HCT116 (cell line): ENCODE data around the gene CELA3A. TPM values are rescaled to one million over a fixed set of nuclear protein-coding genes. Genes with fewer than 3 reads are reported as not detected.

Experiments used
- ATAC-seq: fragments of 200-7000 bp; cut with Tn5 transposase; 2 replicates; pipeline ENCODE4 v1.9.1; 2020; ENCODE audit warnings: mild to moderate bottlenecking, moderate library complexity
- BruUV-seq: library from RNA; stranded (reverse); fragments of 400-500 nt; replicated peaks from 2 replicates; lab custom pipeline; 2021; lab: Mats Ljungman, UMichigan
- CTCF ChIA-PET: fragments of 300-600 bp; sonication (Branson Sonifier 250); formaldehyde crosslinking; loops from one replicate; lab custom pipeline; 2021; ENCODE audit warnings: antibody characterized with exemption; lab: Charles Lee
- POLR2A ChIA-PET: fragments of 300-600, 350-600 bp; sonication (Branson Sonifier 250); formaldehyde crosslinking; loops from one replicate; lab custom pipeline; 2021; ENCODE audit warnings: antibody characterized with exemption; lab: Charles Lee
- RAD21 ChIA-PET, 2 experiments: fragments of 300-600 bp; sonication (Branson Sonifier 250); formaldehyde crosslinking; loops; one replicate each; lab custom pipeline; 2023; ENCODE audit warnings: low total read pairs in 2 of 2; ENCODE audit not compliant: uncharacterized antibody in 2 of 2, unreplicated experiment in 2 of 2, low non-redundant PET in 1 of 2; lab: Charles Lee
- DNase-seq: peaks from one replicate; pipeline ENCODE4 v3.0.0-alpha.2; 2010; ENCODE audit warnings: low read depth, low spot score
- H2AFZ ChIP-seq: fragments of 200-600 bp; shearing (Covaris generic), sonication (generic); 2 replicates; pipeline ENCODE4 v1.6.1; 2017; ENCODE audit warnings: low read depth, mixed run types, mixed read lengths, antibody characterized with exemption, low read length; ENCODE audit not compliant: poor library complexity, severe bottlenecking
- H3K27ac ChIP-seq: 2 replicates; pipeline ENCODE4 v1.5.1; 2012; ENCODE audit warnings: low read depth, low read length
- H3K27me3 ChIP-seq: fragments of 200-600 bp; sonication (generic); 2 replicates; pipeline ENCODE4 v1.6.1; 2016; ENCODE audit warnings: mixed run types, low read length, mixed read lengths; ENCODE audit not compliant: insufficient read depth
- H3K36me3 ChIP-seq, 2 experiments: fragments of 200-500 bp in 1 of 2; fragments of 200-600 bp in 1 of 2; sonication (Bioruptor generic) in 1 of 2; sonication (generic) in 1 of 2; 2 replicates each; pipeline versions ENCODE4 v1.5.1 to v1.6.1; 2014 to 2016; ENCODE audit warnings: low read length in 2 of 2, inconsistent platforms in 1 of 2, mixed read lengths in 1 of 2, mixed run types in 1 of 2; ENCODE audit not compliant: insufficient read depth in 2 of 2, control insufficient read depth in 1 of 2
- H3K4me1 ChIP-seq, 2 experiments: fragments of 200-600 bp in 1 of 2; sonication (generic) in 1 of 2; 2 replicates each; pipeline versions ENCODE4 v1.5.1 to v1.6.1; 2012 to 2017; ENCODE audit warnings: low read length in 2 of 2, inconsistent platforms in 1 of 2, mild to moderate bottlenecking in 1 of 2, mixed read lengths in 1 of 2, mixed run types in 1 of 2, moderate library complexity in 1 of 2; ENCODE audit not compliant: insufficient read depth in 2 of 2, control insufficient read depth in 1 of 2
- H3K4me2 ChIP-seq: fragments of 200-600 bp; sonication (generic); 2 replicates; pipeline ENCODE4 v1.6.1; 2017; ENCODE audit warnings: mixed run types, low read length, mixed read lengths
- H3K4me3 ChIP-seq, 2 experiments: fragments of 200-600 bp in 1 of 2; sonication (generic) in 1 of 2; replicated peaks in 1 of 2; 2 replicates each; pipeline ENCODE4 v1.5.1; 2011 to 2016; ENCODE audit warnings: low read length in 2 of 2, control low read depth in 1 of 2, low read depth in 1 of 2, mild to moderate bottlenecking in 1 of 2, mixed read lengths in 1 of 2, mixed run types in 1 of 2
- H3K79me2 ChIP-seq: fragments of 200-600 bp; sonication (generic); 2 replicates; pipeline ENCODE4 v1.6.1; 2017; ENCODE audit warnings: mild to moderate bottlenecking, mixed run types, low read length, moderate library complexity, mixed read lengths; ENCODE audit not compliant: insufficient read depth
- H3K9ac ChIP-seq: fragments of 200-600 bp; sonication (generic); 2 replicates; pipeline ENCODE4 v1.6.1; 2016; ENCODE audit warnings: low read length, mixed read lengths
- H3K9me2 ChIP-seq: fragments of 200-600 bp; sonication (generic), shearing (Covaris generic); 2 replicates; pipeline ENCODE4 v1.6.1; 2017; ENCODE audit warnings: mixed run types, mild to moderate bottlenecking, moderate library complexity; ENCODE audit not compliant: insufficient read depth
- H3K9me3 ChIP-seq, 2 experiments: fragments of 200-500 bp in 1 of 2; fragments of 200-600 bp in 1 of 2; sonication (Bioruptor generic) in 1 of 2; sonication (generic) in 1 of 2; 2 replicates each; pipeline ENCODE4 v1.6.1; 2014 to 2017; ENCODE audit warnings: low read length in 2 of 2, mixed read lengths in 2 of 2, inconsistent platforms in 1 of 2, low read depth in 1 of 2, mild to moderate bottlenecking in 1 of 2, mixed run types in 1 of 2, moderate library complexity in 1 of 2; ENCODE audit not compliant: control insufficient read depth in 1 of 2, insufficient read depth in 1 of 2
- H4K20me1 ChIP-seq: fragments of 200-600 bp; sonication (generic), shearing (Covaris generic); 2 replicates; pipeline ENCODE4 v1.6.1; 2017; ENCODE audit warnings: mixed run types, mild to moderate bottlenecking, moderate library complexity; ENCODE audit not compliant: insufficient read depth
- ELF1 ChIP-seq: IDR thresholded peaks from 2 replicates; pipeline ENCODE4 v1.6.1; 2012; ENCODE audit warnings: low read depth, borderline replicate concordance
- EZH2phosphoT487 ChIP-seq: fragments of 200-600 bp; IDR thresholded peaks from 2 replicates; pipeline ENCODE4 v1.6.1; 2018; ENCODE audit warnings: antibody characterized with exemption, borderline replicate concordance
- FOSL1 ChIP-seq: IDR thresholded peaks from 2 replicates; pipeline ENCODE4 v1.6.1; 2012; ENCODE audit warnings: low read depth
- JUND ChIP-seq: IDR thresholded peaks from 2 replicates; pipeline ENCODE4 v1.6.1; 2012
- POLR2A ChIP-seq: IDR thresholded peaks from 2 replicates; pipeline ENCODE4 v1.7.0; 2011; ENCODE audit warnings: borderline replicate concordance; ENCODE audit not compliant: insufficient read depth, insufficient read length; ENCODE audit errors: extremely low read depth
- TCF7L2 ChIP-seq: IDR thresholded peaks from 2 replicates; pipeline ENCODE4 v1.7.0; 2011; ENCODE audit warnings: borderline replicate concordance, inconsistent platforms; ENCODE audit not compliant: insufficient read depth, insufficient read length; ENCODE audit errors: extremely low read depth
- YY1 ChIP-seq: IDR thresholded peaks from 2 replicates; pipeline ENCODE4 v1.6.1; 2011; ENCODE audit warnings: low read length, low read depth, moderate library complexity, mild to moderate bottlenecking; ENCODE audit not compliant: insufficient replicate concordance; ENCODE audit errors: extremely low read depth
- intact Hi-C: fragments of 100-400 bp; cut with micrococcal nuclease; formaldehyde crosslinking; loops from 2 replicates; pipeline ENCODE4 v1.10.0; 2022
- total RNA-seq: library from RNA; stranded (reverse); gene quantifications from one replicate; pipeline ENCODE4 v1.2.1, GENCODE V29; 2021; ENCODE audit not compliant: unreplicated experiment

Gene CELA3A
- total RNA-seq, 1 experiment from 2014 or later = 9.0 TPM

GRCh38 chr1:21956720-21957552 is 44.5 kb upstream of the CELA3A start (continued):
- TF ChIP-seq POLR2A (no peak), EZH2phosphoT487 (no peak)

- Histone ChIP-seq H3K4me1 (peaks cover 13 to 20% of the 10 kb centered on the region in 2 experiments), H3K9me2 (no peaks in the 10 kb centered on the region), H3K4me3 (no peak overlapping the region), H3K36me3 (no peaks in the 10 kb centered on the region), H4K20me1 (no peaks in the 10 kb centered on the region), H3K27me3 (no peaks in the 10 kb centered on the region), H3K9me3 (no peaks in the 10 kb centered on the region), H3K27ac (no peak overlapping the region), H3K9ac (no peak overlapping the region), H2AFZ (no peak overlapping the region), H3K4me2 (no peak overlapping the region), H3K79me2 (no peaks in the 10 kb centered on the region)
- ATAC-seq = no peak
- no TSS peak for BruUV-seq
- ChIA-PET CTCF (no interaction called here), POLR2A (no interaction called here), RAD21 (no interaction called here)
- no peak for DNase-seq
- intact Hi-C loops = loop anchor here (5.0 kb wide), 2 partner anchors 89 to 304 kb away; no protein-coding TSS in a partner anchor
- no peak for TF ChIP-seq YY1
- TF ChIP-seq FOSL1 = no peak
- TF ChIP-seq ELF1 = no peak
Observed at GRCh38 chr1:21961337-21961736, 40.1 kb upstream of the CELA3A start.

- BruUV-seq = no TSS peak
- intact Hi-C loops = loop anchor here (5.0 kb wide), 2 partner anchors 89 to 304 kb away; no protein-coding TSS in a partner anchor
- Histone ChIP-seq H3K9me2 (no peaks in the 10 kb centered on the region), H3K27ac (no peak overlapping the region), H3K27me3 (no peaks in the 10 kb centered on the region), H3K4me1 (peaks cover 8 to 20% of the 10 kb centered on the region in 2 experiments), H3K9me3 (no peaks in the 10 kb centered on the region), H2AFZ (no peak overlapping the region), H3K9ac (no peak overlapping the region), H3K4me2 (no peak overlapping the region), H4K20me1 (no peaks in the 10 kb centered on the region), H3K4me3 (no peak overlapping the region), H3K36me3 (no peaks in the 10 kb centered on the region), H3K79me2 (no peaks in the 10 kb centered on the region)
- POLR2A ChIA-PET = no interaction called here
- RAD21 ChIA-PET = no interaction called here
- DNase-seq (no peak), ATAC-seq (no peak)
- CTCF ChIA-PET = no interaction called here
- no peak for TF ChIP-seq TCF7L2
- no peak for TF ChIP-seq JUND
Observed at GRCh38 chr1:21961799-21962198, 39.7 kb upstream of the CELA3A start.
